GM10248 (cell line): Measurements from ENCODE around the gene SCN4B.

Experiments used
- CTCF ChIA-PET: fragments of 300-600 bp; sonication (Branson Sonifier 250); formaldehyde crosslinking; extraction: SDS; loops from one replicate; lab custom pipeline; 2021; ENCODE audit warnings: antibody characterized with exemption; lab: Yijun Ruan, JAX
- POLR2A ChIA-PET: fragments of 350-650 bp; sonication (Branson Sonifier 250); formaldehyde crosslinking; extraction: SDS; loops from one replicate; lab custom pipeline; 2020; ENCODE audit warnings: antibody characterized with exemption; lab: Yijun Ruan, JAX
- DNase-seq: peaks from one replicate; pipeline ENCODE4 v3.0.0; 2012; ENCODE audit errors: extremely low spot score
- CTCF ChIP-seq: IDR thresholded peaks from 2 replicates; pipeline ENCODE4 v1.5.1; 2012; ENCODE audit warnings: mild to moderate bottlenecking, low read depth; ENCODE audit errors: extremely low read depth, missing control alignments, control extremely low read depth

The SCN4B gene

DNA sequence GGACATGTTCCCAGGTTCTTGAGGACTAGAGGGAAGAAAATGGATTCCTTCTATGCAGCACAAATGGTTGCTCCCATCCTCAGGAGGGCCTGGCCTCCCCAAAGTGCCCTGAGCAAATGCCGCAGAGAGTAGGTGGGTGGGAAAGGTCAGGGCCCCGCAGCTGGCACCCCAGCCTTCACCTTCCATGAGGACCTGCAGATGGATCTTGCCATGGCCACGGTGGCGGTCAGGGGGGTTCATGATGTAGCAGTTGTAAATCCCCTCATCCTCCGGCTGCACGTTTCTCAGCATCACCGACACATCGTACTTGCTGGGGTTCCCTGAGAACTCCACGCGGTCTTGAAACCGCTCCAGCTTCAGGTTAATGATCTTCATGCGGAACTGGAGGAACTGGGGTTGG lies 15.3 kb upstream of the SCN4B start:
- ChIA-PET CTCF (interaction anchor here (1.3 kb wide), 1 partner anchor 184 kb away, joined by 3 read pairs; no protein-coding TSS in a partner anchor), POLR2A (no interaction called here)
- DNase-seq, result no peak
- no peak for TF ChIP-seq CTCF

DNA sequence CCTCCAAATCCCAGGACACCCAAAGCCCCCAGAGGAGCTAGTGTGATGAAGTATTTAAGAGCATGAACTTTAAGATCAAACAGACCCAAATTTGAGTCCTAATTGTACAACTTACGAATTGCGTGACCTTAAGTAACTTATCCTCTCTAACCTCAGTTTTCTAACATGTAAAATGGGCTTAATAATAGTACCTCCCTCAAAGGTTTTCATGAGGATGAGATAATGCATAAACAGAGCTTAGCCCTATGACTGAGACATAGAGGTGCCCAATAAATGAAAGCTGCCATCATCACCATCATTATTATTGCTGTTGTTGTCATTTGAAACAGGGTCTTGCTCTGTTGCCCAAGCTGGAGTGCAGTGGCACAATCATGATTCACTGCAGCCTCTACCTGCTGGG lies 14.6 kb upstream of the SCN4B start:
- POLR2A ChIA-PET, result no interaction called here
- TF ChIP-seq CTCF, result no peak
- DNase-seq, result no peak
- CTCF ChIA-PET, result interaction anchor here (1.3 kb wide), 1 partner anchor 184 kb away, joined by 3 read pairs; no protein-coding TSS in a partner anchor

DNA sequence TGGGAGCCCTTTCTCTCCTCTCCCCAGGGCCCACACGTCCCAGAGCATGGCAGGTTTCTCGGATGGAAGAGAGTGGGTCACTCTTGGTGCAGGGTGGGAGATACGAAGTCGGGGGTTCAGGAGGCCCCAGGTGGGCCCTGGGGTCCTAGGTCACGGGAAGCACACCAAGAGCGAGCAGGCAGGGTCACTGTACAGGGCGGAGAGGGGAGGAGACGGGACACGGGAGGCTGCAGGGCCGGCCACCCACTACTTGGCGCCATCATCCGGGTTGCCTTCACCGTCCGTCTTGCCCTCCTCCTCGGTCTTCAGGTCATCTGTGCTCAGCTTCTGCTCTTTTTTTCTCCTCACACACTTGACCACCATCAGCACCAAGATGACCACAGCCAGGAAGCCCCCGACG lies 14.0 kb upstream of the SCN4B start:
- DNase-seq, result no peak
- no peak for TF ChIP-seq CTCF
- POLR2A ChIA-PET, result no interaction called here
- CTCF ChIA-PET, result no interaction called here

DNA sequence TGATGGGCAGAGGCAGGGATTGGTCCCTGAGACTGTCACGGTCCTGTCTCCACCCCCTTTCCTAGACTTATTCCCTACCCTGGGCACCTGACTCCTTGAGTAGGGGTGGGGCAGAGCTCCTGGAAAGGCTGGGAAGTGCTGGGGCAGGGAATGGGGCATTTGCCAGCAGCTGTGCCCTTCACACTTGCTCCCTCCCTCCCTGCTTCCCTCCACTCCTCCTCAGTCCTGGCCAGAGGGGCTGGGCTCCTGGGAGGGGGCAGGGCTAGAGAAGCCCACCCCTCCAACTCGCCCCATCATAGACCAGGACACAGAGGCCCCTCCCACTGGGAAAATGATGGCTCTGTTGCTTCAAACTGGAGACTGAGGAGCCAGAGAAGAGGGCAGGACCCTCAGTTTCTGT lies 12.3 kb upstream of the SCN4B start:
- CTCF ChIA-PET, result interaction anchor here (1.2 kb wide), 1 partner anchor 126 kb away, joined by 3 read pairs; no protein-coding TSS in a partner anchor
- no peak for DNase-seq
- no peak for TF ChIP-seq CTCF
- POLR2A ChIA-PET, result no interaction called here

DNA sequence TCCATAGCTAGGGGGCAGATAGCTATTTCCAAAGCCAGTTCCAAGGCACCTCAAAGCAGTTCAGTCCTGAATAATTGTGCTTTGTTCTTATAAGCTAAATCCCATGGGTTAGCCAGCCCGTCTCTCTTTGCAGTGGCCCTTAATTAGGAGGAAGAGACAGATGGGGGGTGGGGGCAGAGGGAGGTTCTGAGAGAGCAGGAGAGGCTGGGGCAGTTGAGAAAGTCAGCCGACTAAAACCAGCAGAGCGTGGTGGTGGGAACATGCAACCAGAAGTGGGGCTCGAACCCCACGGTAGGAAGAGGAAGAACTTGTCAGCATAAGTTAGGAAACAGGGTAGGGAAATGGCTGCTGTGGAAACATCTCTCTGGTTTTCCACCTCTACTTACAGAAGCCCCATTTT lies 10.9 kb upstream of the SCN4B start:
- no peak for DNase-seq
- POLR2A ChIA-PET, result no interaction called here
- CTCF ChIA-PET, result interaction anchor here (1.1 to 1.6 kb wide), 4 partner anchors 9 to 128 kb away, joined by 3 to 14 read pairs (median 4); no protein-coding TSS in a partner anchor
- no peak for TF ChIP-seq CTCF

GRCh38 chr11:118162846-118163245 lies 10.2 kb upstream of the SCN4B start:
- no peak for DNase-seq
- TF ChIP-seq CTCF, result no peak
- CTCF ChIA-PET, result interaction anchor here (1.4 to 1.6 kb wide), 2 partner anchors 10 to 36 kb away, joined by 3 to 14 read pairs; no protein-coding TSS in a partner anchor
- POLR2A ChIA-PET, result no interaction called here
